ENCODE results near the gene STX8. TPM values are rescaled to one million over a fixed set of nuclear protein-coding genes. Genes with fewer than 3 reads are reported as not detected.

STX8 gene
- total RNA-seq, 2 experiments from 2014 or later: 59.6 to 71.5 TPM

GRCh38 chr17:9307313-9307998 is 268.2 kb downstream of the STX8 start:
- ATAC-seq: no peak
- no peak overlapping the region for H3K4me3 Mint-ChIP-seq
- no peaks in the 10 kb centered on the region for H3K9me3 Mint-ChIP-seq
- H3K27ac Mint-ChIP-seq: no peak overlapping the region
- no peaks in the 10 kb centered on the region for H3K4me1 Mint-ChIP-seq (ENCODE audit: low read depth)
- H3K27me3 Mint-ChIP-seq: no peaks in the 10 kb centered on the region
- no peaks in the 10 kb centered on the region for H3K36me3 Mint-ChIP-seq (ENCODE audit: low read depth)
- POLR2A ChIA-PET: no interaction called here
- intact Hi-C loops (cut with micrococcal nuclease): no loop called here
- no peak for TF ChIP-seq CTCF (IDR thresholded peaks at IDR 0.05)
- DNase-seq: no peak
- CTCF ChIA-PET: interaction anchor here (1.0 kb wide), 1 partner anchor 13 kb away, joined by 3 read pairs; no protein-coding TSS in a partner anchor

- POLR2A ChIA-PET: no interaction called here
- no peak for TF ChIP-seq CTCF (IDR thresholded peaks at IDR 0.05)
- H3K4me1 Mint-ChIP-seq (ENCODE audit: low read depth): no peaks in the 10 kb centered on the region
- CTCF ChIA-PET: no interaction called here
- DNase-seq (no peak), ATAC-seq (no peak)
- no peak overlapping the region for H3K4me3 Mint-ChIP-seq
- no peaks in the 10 kb centered on the region for H3K27me3 Mint-ChIP-seq
- intact Hi-C loops (cut with micrococcal nuclease): no loop called here
- no peaks in the 10 kb centered on the region for H3K9me3 Mint-ChIP-seq
- no peaks in the 10 kb centered on the region for H3K36me3 Mint-ChIP-seq (ENCODE audit: low read depth)
- no peak overlapping the region for H3K27ac Mint-ChIP-seq
Measured at GRCh38 chr17:9306086-9306485, 269.5 kb downstream of the STX8 start.

- ChIA-PET CTCF (no interaction called here), POLR2A (no interaction called here)
- intact Hi-C loops (cut with micrococcal nuclease): no loop called here
Measured at GRCh38 chr17:9299695-9300094, 275.9 kb downstream of the STX8 start.

GRCh38 chr17:9298776-9299295 is 276.8 kb downstream of the STX8 start:
- no peaks in the 10 kb centered on the region for H3K36me3 Mint-ChIP-seq (ENCODE audit: low read depth)
- POLR2A ChIA-PET: no interaction called here
- intact Hi-C loops (cut with micrococcal nuclease): no loop called here

More at GRCh38 chr17:9299695-9300094, 275.9 kb downstream of the STX8 start:
- TF ChIP-seq CTCF (IDR thresholded peaks at IDR 0.05): no peak
- Mint-ChIP-seq H3K4me3 (no peak overlapping the region), H3K27me3 (no peaks in the 10 kb centered on the region), H3K36me3 (ENCODE audit: low read depth) (no peaks in the 10 kb centered on the region), H3K27ac (no peak overlapping the region), H3K9me3 (no peaks in the 10 kb centered on the region), H3K4me1 (ENCODE audit: low read depth) (no peaks in the 10 kb centered on the region)
- ATAC-seq (no peak), DNase-seq (no peak)

More at GRCh38 chr17:9298776-9299295, 276.8 kb downstream of the STX8 start:
- H3K4me3 Mint-ChIP-seq: no peak overlapping the region
- ATAC-seq (no peak), DNase-seq (no peak)
- CTCF ChIA-PET: no interaction called here
- no peak overlapping the region for H3K27ac Mint-ChIP-seq
- H3K9me3 Mint-ChIP-seq: no peaks in the 10 kb centered on the region
- no peak for TF ChIP-seq CTCF (IDR thresholded peaks at IDR 0.05)
- no peaks in the 10 kb centered on the region for H3K27me3 Mint-ChIP-seq
- H3K4me1 Mint-ChIP-seq (ENCODE audit: low read depth): no peaks in the 10 kb centered on the region

All from activated CD8-positive, alpha-beta T cell treated with anti-CD3 and anti-CD28 coated beads for 36 hours (primary cell).